HG03060 (cell line): Measurements from ENCODE around the gene RMC1.
"Not testable (repeated sequence)": the region's sequence is repeated elsewhere in the genome, so short reads cannot be mapped to it uniquely, and the experiment has no call there.

Experiments
- ATAC-seq: cut with Tn5 transposase; IDR thresholded peaks from one replicate; pipeline ENCODE4 v1.9.1; 2021; ENCODE audit warnings: low read depth, moderate number of reproducible peaks; ENCODE audit not compliant: unreplicated experiment

RMC1 gene

DNA sequence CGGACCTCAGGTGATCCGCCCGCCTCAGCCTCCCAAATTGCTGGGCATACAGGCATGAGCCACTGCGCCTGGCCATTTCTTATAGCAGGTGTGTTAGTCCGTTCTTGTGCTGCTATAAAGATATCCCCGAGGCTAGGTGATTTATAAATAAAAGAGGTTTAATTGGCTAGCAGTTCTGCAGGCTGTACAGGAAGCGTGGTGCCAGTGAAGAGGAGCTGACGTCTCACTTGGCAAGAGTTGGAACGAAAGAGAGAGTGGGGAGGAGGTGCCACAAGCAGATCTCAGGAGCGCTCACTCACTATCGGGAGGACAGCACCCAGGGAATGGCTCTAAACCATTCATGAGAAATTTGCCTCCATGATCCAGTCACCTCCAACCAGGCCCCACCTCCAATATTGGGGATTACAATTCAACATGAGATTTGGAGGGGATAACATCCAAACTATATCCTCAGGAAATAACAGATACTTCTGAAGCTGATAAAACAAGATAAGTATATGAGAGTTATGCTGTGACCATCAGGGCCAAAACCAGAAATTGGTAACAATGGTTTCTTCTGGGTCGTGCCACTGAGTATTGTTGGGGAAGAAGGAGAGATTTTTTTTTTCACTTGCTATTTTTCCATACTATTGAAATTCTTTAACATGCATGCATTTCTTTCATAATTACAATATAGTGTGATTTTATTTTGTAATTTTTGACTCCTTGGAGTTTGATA, 7.4 kb upstream of the RMC1 start:
- no peak for ATAC-seq

DNA sequence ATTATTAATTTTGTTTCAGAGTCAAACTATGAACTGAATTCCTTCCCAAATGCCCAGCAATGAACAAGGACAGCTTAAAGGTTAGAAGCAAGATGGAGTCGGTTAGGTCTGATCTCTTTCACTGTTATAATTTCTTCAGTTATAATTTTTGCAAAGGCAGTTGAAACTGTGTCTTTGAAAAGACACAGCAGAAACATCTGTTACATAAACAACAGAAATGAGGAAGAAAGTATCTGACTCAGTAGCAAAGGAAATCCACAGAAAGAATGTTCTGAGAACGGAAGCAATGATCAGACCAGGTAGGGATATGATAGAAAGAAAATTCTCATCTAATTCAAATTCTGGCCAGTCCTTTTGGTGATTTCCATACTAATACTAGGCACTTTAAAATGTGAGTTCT, 5.2 kb upstream of the RMC1 start:
- ATAC-seq = no peak

DNA sequence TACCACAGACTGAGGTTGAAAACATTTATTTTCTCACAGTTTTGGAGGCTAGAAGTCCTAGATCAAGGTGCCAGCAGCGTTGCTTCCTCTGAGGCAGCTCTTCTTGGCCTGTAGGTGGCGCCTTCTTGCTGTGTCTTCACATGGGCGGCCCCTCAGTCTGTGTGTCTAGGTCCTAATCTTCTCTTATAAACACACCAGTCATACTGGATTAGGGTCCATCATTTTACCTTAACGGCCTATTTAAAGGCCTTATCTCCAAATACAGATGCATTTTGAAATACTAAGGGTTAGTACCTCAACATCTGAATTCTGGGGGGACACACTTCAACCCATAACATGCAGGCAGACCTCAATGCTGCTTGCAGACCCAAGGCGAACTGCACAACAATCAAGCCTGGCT, 4.4 kb upstream of the RMC1 start:
- no peak for ATAC-seq

DNA sequence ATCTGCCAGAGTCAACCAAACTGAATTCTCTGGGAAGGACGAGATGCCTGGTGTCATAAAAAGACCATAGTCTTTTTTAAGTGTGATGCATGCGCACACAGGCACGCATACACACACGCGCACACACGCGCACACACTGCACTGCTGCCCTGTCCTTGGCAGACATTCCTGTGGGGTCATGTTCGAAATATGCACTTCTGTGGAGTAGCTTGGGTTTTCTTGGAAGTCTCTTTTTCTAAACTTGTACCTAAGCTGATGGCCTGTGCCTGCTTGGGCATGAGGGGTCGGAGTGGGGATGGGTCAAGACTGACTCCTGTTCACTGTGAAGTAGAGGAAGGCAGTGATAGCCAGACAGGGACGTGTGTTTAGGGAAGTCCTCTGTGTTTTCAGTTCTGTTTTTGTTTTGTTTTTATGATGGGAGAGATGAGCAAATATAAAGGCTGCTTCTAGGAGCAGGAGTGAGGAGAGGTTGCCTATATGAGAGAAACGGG, 4.0 kb upstream of the RMC1 start:
- no peak for ATAC-seq

DNA sequence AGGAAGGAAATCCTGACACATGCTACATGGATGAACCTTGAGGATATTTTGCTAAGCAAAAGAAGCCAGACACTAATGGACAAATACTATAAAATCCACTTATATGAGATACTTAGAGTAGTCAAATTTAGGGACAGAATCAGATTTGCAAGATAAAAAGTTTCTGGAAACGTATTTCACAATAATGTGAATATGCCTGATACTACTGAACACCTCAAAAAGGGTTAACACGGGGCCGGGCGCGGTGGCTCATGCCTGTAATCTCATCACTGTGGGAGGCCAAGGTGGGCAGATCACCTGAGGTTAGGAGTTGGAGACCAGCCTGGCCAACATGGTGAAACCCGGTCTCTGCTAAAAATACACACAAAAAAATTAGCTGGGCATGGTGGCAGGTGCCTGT, 1.7 kb upstream of the RMC1 start:
- ATAC-seq = no peak

DNA sequence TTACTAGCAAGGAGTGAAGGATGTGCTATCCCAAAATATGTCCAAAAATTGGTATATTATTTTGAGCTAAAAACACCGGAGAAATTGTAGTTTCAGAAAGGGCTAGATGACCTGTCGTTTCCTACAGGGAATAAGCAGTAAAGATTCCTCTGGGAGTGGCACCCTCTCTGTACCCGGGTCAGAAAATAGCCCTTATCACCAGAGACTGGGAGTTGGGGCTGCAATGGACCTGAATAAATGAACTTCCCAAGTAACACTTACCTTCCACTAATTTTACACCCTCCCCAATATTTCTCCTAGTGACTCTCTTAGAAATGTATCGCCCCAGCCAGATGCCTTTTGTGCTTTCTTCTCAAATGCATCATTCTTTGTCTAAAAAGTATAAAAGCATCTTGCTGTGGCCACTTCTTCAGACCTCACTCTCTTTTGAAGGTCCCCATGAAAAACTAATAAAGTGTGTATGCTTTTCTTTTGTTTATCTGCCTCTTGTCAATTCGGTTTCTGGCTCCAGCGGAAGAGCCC, 734 bp upstream of the RMC1 start:
- ATAC-seq = no peak

DNA sequence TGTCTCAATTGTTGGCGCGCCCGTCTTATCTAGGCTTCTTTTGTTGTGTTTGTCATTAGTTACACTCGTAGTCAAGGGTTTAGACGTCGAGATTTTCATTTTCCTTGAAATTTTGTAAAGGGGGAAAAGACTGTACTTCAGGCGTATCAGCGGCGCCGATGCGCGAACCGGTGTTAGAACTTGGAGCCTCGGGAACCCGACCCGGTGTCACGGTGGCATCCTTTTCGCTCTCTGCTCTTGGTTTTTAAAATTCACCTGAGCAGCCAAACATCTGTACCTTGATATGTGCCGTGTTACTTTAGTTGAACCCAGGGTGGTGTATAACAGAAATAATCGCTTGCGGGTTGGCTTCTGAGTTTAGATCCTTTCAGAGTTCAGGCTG, 643 bp downstream of the RMC1 start:
- no peak for ATAC-seq

DNA sequence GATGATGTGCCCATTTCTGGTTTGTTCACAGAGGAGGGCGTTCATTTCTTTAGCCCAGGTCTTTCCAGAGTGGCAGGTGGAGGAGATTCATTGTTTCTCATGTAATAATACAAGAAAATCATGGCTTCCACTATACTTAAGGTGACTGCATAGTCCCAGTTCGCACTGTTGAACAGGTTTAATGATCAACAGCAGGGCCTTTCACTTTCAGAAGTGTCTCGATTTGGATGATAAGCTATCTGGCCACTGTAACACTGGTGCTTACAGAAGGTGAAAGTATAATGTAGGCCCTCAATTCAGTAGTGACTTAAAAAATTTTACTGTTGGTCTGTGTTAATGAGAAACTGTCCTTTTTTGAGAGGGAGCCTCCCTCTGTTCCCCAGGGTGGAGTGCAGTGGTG, 1.4 kb downstream of the RMC1 start:
- peak; percentile 63 for ATAC-seq

DNA sequence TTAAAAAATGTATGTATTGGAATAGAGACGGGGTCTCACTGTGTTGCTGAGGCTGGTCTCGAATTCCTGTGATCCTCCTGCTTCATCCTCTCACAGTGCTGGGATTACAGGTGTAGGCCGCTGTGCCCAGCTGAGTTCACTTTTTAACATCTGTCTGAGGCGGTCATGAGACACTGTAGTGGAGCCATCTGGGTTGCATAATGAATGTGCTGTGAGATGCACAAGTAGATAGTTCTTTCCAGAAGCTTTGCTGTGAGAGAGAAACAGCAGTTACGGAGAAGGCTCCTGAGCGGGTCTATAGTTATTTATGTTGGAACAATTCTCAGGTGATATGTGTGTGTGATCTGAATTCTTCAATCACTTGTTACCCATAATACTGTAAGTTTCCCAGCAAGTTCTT, 3.1 kb downstream of the RMC1 start:
- ATAC-seq = no peak

DNA sequence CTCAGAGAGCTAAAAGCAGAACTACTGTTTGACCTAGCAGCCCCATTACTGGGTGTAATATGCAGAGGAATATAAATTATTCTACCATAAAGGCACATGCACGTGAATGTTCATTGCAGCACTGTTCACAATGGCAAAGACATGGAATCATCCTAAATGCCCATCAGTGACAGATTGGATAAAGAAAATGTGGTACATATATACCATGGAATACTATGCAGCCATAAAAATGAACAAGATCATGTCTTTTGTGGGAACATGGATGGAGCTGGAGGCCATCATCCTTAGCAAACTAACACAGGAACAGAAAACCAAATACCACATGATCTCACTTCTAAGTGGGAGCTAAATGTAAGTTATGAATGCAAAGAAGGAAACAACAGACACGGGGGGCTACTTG, 7.6 kb downstream of the RMC1 start:
- not testable (repeated sequence) for ATAC-seq

DNA sequence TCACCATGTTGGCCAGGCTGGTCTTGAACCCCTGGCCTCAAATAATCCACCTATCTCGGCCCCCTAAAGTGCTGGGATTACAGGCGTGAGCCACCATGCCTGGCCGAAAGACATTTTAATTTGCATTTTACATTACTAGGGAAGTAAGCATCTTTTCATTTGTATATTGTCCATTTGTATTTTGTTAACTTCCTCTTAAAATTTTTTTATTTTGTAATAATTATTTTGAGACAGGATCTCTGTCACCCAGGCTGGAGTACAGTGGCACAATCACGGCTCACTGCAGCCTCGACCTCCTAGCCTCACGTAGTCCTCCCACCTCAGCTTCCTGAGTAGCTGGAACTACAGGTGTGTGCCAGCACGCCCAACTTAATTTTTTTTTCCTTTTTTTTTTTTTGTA, 8.9 kb downstream of the RMC1 start:
- ATAC-seq = not testable (repeated sequence)

DNA sequence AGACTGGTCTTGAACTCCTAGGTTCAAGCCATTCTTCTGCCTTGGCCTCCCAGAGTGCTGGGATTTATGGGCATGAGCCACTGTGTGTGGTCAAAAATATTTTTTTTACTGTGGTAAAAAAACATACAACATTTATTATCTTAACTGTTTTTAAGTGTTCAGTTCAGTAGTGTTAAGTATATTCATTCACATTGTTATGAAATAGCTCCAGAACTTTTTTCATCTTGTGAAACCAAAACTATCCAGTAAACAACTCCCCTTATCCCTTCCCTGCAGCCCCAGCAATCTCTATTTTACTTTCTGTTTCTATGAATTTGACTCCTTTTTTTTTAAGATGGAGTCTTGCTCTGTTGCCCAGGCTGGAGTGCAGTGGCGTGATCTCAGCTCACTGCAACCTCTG, 9.3 kb downstream of the RMC1 start:
- no peak for ATAC-seq

DNA sequence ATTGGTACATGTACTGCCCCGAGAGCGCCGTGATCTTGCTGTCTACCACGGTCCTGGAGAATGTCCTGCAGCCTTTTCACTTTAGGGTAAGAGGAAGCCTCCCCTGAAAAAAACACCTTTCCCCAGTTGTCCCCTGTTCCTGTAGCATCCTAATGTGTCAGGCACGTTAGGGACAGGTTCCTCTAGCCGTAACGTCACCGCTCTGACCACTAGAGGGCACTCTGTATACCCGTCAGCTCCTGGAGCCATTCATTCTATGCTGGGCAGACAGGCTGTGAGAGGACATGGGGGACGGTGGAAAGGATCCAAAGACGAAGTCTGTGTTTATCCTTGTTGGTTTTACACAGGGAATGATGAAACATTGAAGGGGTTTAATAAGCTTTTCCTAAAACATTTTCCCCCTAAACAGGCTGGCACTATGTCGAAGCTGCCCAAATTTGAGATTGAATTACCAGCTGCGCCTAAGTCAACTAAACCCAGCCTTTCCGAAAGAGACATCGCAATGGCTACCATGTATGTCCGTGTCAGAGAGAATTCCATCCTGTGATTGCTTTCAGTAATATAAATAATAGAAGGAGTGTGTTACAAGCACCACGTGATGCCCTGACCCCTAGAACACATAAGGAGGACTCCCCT, 12.7 kb downstream of the RMC1 start:
- peak; percentile 75 for ATAC-seq

DNA sequence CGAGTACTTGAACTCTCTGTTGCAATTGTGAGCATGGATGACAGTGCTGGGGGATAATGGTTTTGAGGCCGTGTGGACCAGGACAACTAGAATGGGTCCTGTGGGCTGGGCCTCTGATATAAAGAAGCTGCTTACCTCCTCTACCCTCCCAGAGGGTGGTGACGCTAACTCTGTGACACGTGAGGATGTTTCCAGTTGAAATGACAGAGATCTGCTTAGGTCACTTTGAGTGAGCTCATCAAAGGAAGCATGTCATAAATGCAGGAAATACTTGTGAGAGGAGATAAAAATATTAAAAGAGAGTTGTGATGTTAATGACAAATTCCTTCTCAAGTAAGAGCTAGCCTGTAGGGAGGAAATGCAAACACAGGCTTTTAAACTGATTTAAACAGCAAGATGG, 16.4 kb downstream of the RMC1 start:
- ATAC-seq = no peak

DNA sequence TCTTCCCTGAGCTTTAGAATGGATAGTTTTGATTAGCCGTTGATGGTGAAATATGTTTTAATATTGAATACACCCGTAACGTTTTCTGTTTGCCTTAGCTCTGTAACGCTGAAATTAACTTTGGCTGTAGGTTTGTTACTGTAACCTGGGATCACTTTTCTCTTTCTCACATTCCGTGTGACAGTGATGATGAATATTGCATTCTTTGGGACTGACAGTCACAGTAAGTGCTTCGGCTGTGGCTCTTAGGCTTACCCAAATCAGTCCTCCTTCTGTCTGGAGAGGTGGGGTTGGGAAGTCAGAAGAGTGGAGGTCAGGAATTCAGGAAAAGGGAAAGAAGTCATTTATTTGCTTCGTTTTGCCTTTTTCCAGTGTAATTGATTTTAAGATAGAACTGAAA, 18.0 kb downstream of the RMC1 start:
- ATAC-seq = no peak

DNA sequence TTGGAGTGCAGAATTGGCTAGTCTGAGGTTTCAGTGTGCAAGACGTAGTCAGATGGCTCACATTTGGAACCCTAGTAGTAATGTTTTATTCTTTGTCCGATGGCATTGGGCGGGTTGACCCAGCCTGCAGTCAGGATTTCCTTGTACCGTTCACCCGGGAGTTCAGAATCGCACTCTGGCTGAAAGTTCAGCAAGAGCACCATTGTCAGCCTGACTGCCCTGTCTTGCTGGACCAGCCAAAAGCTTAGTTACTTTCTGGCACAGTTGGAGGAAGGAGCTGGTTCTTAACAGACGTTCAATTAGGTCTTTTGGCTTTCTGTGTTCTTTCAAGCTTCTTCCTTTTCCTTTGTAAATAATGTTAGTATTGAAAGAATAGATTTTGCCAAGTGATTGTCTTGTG, 18.6 kb downstream of the RMC1 start:
- ATAC-seq = no peak

DNA sequence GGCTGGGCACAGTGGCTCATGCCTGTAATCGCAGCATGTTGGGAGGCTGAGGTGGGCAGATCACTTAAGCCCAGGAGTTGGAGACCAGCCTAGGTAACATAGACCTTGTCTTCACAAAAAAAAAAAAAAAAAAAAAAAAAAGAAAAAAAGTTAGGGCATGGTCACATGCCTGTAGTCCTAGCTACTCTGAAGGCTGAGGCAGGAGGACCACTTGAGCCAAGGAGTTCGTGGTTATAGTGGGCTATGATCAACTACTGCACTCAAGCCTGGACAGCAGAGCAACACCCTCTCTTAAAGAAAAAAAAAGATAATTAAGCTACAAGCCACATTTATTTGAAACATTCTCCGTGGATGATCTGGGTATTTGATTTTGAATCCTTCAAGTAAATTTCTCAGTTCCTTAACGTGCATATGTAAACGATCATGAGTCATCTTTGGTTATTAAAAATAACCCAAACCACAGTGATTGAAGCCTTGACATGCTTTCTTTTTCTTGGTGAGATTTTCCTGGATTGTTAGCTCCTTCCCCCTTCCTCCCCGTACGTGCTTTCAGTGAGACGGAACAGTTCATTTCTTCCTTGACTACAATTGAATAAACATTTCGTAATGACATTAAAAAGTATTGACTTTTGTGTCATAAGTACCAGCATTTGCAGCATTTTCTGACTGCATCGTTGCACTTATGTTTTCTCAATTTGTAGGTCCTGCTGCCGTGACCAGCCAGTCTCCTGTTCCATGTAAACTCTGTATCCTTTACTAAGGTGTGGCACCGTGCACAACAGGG, 20.3 kb downstream of the RMC1 start:
- ATAC-seq = no peak

DNA sequence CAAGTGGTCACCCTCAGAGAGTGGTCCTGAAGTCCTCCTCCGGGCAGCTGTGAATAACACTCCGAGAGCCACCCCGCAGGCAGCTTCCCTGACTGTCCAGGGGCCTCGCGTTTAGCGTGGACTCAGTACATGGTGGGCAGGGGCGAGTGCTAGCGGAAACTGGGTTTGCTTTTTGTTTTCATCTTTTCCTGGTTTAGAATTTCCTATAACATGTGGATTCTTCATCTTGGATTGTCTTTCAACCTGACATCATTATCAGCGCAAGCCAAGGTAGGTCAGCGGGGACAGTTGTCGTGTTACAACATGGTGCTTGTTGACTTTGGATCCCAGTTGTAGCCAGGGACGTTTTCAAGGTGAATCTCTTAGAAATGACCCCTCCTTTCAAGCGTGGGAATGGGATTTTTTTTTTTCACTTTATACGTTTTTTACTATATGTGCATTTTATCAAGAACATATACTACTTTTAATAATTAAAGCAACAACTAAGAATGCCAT, 20.9 kb downstream of the RMC1 start:
- no peak for ATAC-seq

DNA sequence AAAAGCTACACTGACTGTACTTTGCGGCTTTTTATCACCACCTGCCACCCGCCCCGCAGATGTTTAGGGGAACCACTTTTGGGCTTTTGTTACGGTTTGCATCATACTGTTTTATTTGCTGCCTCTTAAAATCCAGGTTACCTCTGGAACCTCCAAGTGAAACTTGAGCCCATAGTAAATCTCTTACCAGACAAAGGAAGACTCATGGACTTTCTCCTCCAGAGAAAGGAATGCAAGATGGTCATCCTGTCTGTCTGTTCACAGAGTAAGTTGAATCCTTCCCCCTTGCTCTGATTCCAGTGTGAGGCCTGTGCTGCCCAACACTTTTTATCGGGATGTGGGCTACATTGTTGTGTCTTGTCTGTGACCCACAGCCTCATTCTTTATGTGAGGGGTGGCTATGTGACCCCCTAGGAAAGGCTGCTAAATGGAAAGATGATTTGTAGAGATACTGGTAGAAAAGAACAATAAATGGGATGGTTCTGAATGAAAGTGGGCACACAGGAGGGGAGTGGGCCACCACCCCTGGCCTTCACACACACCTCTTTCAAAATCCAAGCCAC, 23.3 kb downstream of the RMC1 start:
- no peak for ATAC-seq

DNA sequence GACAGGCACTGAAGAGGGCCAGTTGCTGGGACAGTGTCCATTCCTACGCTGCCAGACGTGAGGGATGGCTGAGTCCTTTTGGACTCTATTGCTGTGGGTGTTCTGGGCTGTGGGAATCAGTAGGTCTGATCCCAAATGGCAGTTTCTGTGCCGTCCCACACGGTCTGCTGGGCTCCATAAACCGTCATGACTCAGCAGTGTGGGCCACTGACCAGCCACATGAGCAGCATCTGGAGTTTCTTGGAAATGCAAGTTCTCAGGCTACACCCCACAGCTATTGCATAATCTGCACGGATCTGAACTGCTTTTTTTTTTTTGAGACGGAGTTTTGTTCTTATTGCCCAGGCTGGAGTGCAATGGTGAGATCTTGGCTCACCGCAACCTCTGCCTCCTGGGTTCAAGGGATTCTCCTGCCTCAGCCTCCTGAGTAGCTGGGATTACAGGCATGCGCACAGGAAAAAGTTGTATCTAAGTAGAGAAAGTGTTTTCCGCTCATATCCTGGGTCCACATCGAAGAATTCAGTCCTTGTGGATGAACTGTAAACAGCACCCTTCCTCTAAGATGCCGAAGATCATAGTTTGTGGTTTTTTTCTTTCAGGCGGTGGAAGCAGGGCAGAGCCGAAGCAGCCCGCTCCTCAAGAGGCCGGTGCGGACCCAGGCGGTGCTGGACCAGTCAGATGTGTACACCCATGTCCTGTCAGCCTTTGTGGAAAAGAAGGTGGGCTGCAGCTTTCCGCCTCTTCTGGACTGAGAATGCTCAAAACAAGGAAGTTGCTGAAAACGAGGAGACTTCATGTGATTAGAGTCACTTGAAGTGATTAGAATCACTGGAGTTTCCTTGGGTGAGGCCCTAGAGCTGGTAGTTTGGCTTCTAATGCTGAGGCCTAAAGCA, 25.5 kb downstream of the RMC1 start:
- no peak for ATAC-seq
